ENCODE results near the gene KLF16.

KLF16 gene

GRCh38 chr19:1818549-1819195, 44.7 kb downstream of the KLF16 start:
- DNase-seq, result no peak

DNA sequence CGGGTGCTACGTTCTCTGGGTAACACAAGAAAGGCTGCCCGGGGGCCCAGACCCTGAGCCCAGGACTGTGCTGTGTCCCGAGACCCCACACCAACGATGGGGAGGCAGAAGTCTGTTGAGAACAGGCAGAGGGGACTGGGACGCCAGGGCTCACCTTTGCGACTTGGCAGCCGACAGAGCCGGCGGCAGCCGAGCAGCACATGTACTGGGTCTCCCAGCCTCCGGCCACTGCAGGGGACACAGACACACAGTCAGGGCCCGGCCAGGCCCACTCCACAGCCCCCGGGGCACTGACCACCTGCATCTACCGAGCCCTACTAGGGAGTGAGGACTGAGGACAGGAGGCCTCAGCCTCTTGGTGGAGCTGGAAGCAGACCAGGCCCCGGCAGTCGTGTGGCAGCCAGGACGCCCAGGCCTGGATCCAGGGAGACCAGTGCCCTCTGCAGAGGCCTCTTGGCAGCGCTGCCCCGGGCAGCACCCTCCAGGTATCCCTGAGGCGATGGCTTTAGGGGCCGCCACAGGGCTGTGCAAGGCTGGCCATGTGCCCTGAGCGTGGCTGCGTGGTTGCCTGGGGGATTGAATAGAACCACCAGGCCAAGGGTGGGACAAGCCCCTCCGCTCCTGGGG, 45.7 kb downstream of the KLF16 start:
- DNase-seq, result no peak

DNA sequence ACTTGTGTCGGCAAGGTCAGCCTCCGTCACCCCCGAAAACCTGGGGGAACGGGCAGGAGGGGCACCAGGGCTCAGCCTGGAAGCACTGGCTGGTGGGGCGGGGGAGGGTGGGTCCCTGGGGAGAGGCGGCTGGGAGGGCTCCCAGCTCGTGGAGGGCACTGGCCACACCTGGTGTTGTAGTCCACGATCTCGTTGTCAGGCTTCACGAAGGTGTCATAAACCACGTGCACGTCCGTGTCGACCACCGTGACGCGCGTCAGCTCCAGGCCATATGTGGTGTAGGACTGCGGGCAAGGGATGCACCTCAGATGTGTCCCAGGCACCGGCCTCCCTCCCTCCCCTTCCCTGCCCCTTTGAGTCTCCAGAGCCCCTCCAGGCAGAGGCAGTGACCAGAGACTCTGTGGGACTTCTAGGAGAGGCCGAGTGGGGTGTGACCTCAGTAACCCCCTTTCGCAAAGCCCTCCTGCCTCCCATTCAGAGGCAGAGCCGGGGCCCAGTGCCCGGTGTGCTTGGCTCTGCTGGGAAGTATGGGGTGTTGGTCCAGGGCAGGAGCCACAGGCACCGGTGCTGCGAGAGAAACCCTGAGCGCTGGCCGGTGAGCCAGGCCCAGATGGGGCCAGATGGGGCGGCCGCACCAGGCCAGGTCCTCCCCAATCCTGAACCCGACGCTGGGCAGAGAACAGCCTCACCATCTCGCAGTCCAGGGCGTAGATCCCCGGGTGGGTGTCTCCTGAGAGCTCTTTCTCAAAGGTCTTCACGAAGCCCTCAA, 46.7 kb downstream of the KLF16 start:
- no peak for DNase-seq

GRCh38 chr19:1815605-1816529, 47.5 kb downstream of the KLF16 start:
- DNase-seq, result no peak

GRCh38 chr19:1814833-1815604, 48.4 kb downstream of the KLF16 start:
- DNase-seq, result no peak

GRCh38 chr19:1814391-1814790, 49.0 kb downstream of the KLF16 start:
- no peak for DNase-seq

- DNase-seq, result no peak
Observed at GRCh38 chr19:1813192-1814182, 49.9 kb downstream of the KLF16 start.

GRCh38 chr19:1812426-1813191, 50.8 kb downstream of the KLF16 start:
- DNase-seq, result peak; percentile 92 to 95

DNA sequence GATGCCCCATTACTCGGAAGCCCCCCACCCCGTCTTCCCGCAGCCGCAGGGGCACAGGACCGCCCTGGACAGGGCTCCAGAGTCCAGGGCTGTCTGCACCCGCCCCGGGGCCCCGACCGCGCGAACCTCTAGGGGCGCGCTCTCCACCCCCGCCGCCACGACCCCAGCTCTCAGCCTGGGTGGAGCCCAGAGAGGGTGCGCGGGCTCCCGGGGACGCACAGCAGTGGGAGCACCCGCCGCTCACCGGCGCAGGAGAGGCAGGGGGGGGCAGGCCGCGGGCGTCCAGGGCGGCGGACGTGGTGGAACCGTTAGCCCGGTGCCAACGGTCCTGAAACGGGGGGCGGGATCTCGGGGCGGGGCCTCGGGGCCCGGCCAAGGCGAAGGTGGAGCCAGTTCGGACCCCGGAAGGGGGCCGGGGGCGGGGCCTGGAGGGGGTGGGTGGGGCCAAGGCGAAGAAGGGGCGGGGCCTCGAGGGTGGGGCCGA, 51.4 kb downstream of the KLF16 start, which contains the start of gene ATP8B3:
ATP8B3 (minus strand) TSS at position 335 of the 484 bp plus-strand sequence. CDS start 540 bp downstream, outside the sequence.
- DNase-seq, result no peak

DNA sequence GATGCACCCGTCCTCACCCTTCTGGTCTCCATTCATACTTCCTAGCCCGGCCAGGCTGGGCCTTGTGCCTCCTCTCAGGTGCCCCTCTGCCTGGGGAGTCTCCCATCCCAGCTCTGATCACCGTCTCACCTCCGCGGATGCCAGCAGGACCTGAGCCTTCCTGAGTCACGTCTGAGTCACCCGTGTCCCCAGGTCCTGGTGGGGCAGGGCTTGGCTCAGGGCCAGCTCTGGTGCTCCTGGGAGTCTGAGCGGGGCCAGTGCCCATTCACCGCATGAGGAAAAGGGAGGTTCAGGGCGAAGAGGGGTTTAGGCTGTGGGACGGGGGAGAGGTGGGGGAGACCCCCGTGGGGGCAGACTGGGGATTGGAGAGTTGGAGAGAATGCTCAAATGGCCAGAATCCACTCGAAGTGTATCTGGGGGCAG, 51.9 kb downstream of the KLF16 start:
- DNase-seq, result peak in 1 of 2 experiments; percentile 20

DNA sequence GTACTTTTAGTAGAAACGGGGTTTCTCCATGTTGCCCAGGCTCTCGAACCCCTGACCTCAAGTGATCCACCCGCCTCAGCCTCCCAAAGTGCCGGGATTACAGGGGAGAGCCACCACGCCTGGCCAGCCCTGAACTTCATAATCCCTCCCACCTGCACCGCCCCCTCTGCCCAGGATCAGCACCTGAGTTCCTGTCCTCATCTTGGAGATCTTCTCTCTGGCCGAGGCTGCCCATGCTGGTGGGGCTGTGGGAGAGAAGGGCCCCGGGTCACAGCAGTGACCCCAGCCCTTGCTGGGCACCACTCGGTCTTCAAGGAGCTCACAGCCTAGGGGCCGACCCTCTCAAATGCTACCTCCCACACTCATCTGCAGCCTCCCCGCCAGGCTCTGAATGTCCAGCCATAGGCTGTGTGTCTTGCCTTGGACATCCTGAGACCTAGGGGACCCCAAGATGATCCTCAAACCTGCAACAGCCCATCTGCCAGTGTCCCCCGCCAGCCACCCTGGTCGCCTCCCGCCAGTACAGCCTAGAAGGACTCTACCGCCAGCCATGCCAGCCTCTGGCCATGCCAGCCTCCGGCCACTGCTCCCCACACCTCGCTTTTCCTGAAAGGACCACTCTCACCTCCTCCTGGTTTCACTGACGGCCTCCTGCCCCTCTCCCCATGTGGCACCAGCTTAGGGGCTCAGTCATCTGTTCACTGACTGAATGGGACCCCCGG, 52.8 kb downstream of the KLF16 start:
- no peak for DNase-seq

DNA sequence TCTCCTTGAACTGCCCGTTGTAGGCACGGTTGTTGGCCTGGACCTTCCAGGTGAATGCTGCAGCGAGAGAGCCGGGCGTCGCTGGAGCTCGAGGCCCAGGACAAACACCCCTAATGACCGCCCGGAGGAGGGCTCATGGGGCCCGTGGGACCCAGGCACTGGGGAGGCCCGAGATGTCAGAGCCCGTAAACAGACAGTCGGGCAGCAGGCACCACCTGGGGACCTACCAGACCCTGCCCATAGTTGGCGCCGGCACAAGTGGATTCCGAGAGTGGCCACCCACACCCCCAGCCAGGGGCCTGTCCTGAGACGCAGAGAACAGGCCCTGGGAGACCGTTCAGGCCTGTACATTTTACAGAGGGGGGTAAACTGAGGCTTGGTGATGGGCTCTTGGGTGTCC, 53.7 kb downstream of the KLF16 start:
- DNase-seq, result no peak

DNA sequence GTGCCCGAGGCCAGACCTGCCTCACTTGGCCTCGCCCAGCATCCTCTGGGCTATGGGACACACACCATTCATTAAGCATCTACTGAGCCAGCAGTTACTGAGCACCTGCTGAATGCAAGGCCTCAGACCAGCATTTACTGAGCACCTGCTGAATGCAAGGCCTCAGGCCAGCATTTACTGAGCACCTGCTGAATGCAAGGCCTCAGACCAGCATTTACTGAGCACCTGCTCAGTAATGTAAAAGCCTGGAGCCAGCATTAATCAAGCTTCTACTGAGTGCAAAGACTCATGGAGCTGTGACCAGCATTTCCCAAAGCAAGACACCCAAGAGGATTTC, 55.0 kb downstream of the KLF16 start:
- DNase-seq, result no peak

GRCh38 chr19:1807695-1808394, 55.5 kb downstream of the KLF16 start:
- DNase-seq, result no peak

DNA sequence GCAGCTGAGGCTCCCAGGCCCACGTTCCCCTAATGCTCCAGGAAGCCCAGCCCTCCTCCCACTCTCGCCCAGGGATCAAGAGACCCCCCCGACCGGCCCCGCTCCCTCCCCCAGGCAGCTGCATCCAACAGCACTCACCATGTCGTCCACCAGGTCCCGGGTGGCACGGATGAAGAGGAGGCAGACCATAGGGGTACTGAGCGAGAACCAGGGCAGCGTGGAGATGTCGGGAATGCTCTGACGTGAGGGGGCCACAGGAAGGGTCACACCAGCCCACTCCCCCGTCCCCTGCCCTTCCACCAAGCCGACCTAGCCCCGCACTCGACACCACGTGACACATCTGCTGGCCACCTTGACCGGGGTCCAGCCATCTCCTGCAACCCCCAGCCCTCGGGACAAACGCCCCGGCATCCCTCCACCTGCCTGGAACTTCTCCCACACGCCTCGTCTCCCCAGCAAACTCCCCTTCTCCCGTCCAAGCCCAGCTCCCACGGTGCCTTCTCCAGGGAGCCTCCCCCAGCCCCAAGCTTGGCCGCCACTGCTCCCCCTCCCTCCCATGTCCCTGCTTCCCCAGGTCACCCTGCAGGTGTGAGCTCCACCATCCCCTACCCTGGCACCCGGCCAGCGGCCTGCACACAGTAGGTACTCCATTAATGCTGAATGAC, 56.2 kb downstream of the KLF16 start:
- no peak for DNase-seq

DNA sequence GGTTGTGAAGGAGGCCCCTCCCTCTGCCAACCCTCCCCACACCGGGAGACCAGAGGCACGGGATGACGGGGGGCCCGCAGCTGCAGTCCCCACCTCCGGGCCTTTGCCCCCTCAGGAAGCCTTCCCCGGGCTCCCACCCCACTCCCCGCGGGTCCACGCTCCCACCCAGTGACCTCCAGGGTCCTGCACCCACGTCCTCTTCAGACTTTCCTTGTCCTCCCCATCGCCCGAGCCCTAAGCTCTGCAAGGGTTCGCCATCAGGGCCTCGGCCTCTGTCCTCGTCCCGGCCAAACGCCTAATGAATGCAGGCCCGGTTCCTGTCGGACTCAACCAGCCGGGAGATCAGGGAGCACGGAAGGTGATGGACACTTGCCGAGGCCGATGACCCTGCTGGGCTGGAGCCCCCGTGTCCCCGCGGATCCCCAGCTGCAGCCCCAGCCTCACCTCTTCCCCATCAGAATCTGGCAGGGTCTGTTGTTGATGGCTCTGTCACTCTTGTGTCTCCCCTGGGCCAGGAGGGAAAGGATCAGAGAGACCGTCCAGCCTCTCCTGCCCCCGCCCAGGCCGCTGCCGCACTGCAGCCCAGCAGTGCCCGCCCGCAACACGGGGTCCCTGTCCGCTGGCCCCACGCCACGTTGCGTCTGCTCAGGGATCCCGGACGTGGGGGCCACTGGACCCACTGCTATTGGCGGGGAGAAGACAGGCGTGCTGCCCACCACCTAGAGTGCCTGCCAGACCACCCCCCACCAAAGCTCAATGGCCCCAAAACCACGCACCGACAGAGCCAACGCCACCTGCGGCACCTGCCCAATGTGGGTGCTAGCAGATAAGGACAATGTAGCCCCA, 57.0 kb downstream of the KLF16 start:
- DNase-seq, result no peak

Measured in SHP77 (cell line).